Endothelial cell of umbilical vein (primary cell): Measurements from ENCODE around the gene NENF. TPM values are rescaled to one million over a fixed set of nuclear protein-coding genes. Genes with fewer than 3 reads are reported as not detected.

ENCODE experiments used
- BruUV-seq: library from RNA; stranded (reverse); fragments of 400-500 nt; replicated peaks from 2 replicates; lab custom pipeline; 2021; lab: Mats Ljungman, UMichigan
- CTCF ChIA-PET: fragments of 300-600, 350-600 bp; sonication (Branson Sonifier 250); formaldehyde crosslinking; loops from one replicate; lab custom pipeline; 2021; ENCODE audit warnings: antibody characterized with exemption, inconsistent platforms; lab: Charles Lee
- POLR2A ChIA-PET: fragments of 300-600, 350-600 bp; sonication (Branson Sonifier 250); formaldehyde crosslinking; loops from one replicate; lab custom pipeline; 2021; ENCODE audit warnings: antibody characterized with exemption, inconsistent platforms; lab: Charles Lee
- DNase-seq: peaks from one replicate; pipeline ENCODE4 v3.0.0-alpha.2; 2011; ENCODE audit warnings: low read depth, low spot score
- FAIRE-seq: peaks from 2 replicates; lab custom pipeline; 2011; peaks lifted over from hg19 to GRCh38; lab: Jason Lieb, UNC
- H2AFZ ChIP-seq: 2 replicates; pipeline ENCODE4 v1.6.0; 2012; ENCODE audit warnings: low read depth, low read length, control low read depth, inconsistent platforms
- H3K27ac ChIP-seq: 2 replicates; pipeline ENCODE4 v1.5.1; 2011; ENCODE audit warnings: low read depth, mild to moderate bottlenecking, control low read depth, low read length, moderate library complexity; ENCODE audit not compliant: insufficient read depth
- H3K27me3 ChIP-seq, 2 experiments: 2 replicates each; pipeline versions ENCODE4 v1.6.0 to v1.6.1; 2011; ENCODE audit warnings: low read length in 2 of 2, mixed read lengths in 1 of 2; ENCODE audit not compliant: control insufficient read depth in 2 of 2, insufficient read depth in 2 of 2
- H3K36me3 ChIP-seq, 2 experiments: 2 replicates in 1 of 2; 3 replicates in 1 of 2; pipeline ENCODE4 v1.5.1; 2011; ENCODE audit warnings: low read length in 2 of 2, mild to moderate bottlenecking in 1 of 2, moderate library complexity in 1 of 2; ENCODE audit not compliant: control insufficient read depth in 2 of 2, insufficient read depth in 2 of 2; ENCODE audit errors: extremely low read depth in 1 of 2
- H3K4me1 ChIP-seq: 3 replicates; pipeline ENCODE4 v1.5.1; 2011; ENCODE audit warnings: mild to moderate bottlenecking, low read length; ENCODE audit not compliant: control insufficient read depth, insufficient read depth; ENCODE audit errors: extremely low read depth
- H3K4me2 ChIP-seq: 2 replicates; pipeline ENCODE4 v1.6.1; 2011; ENCODE audit warnings: low read length, control low read depth, mixed read lengths; ENCODE audit not compliant: insufficient read depth
- H3K4me3 ChIP-seq, 3 experiments: fragments of 200-600 bp in 1 of 3; sonication (generic), shearing (Covaris generic) in 1 of 3; replicated peaks in 1 of 3; 2 replicates each; pipeline ENCODE4 v1.5.1; 2011 to 2016; ENCODE audit warnings: control low read depth in 3 of 3, low read length in 3 of 3, mild to moderate bottlenecking in 2 of 3, inconsistent platforms in 1 of 3, low read depth in 1 of 3, moderate library complexity in 1 of 3; ENCODE audit not compliant: insufficient read depth in 1 of 3
- H3K79me2 ChIP-seq: 2 replicates; pipeline ENCODE4 v1.6.0; 2012; ENCODE audit warnings: low read length, inconsistent platforms; ENCODE audit not compliant: control insufficient read depth, insufficient read depth
- H3K9ac ChIP-seq: replicated peaks from 2 replicates; pipeline ENCODE3; 2011; ENCODE audit warnings: low read length, control low read depth; ENCODE audit not compliant: insufficient read depth; ENCODE audit errors: extremely low read depth
- H3K9me1 ChIP-seq: replicated peaks from 3 replicates; pipeline ENCODE4 v1.6.0; 2011; ENCODE audit warnings: mild to moderate bottlenecking, low read length; ENCODE audit not compliant: control insufficient read depth, insufficient read depth; ENCODE audit errors: extremely low read depth
- H3K9me3 ChIP-seq: replicated peaks from 2 replicates; pipeline ENCODE4 v1.5.1; 2012; ENCODE audit warnings: low read length, inconsistent platforms; ENCODE audit not compliant: control insufficient read depth, insufficient read depth
- H4K20me1 ChIP-seq: replicated peaks from 2 replicates; pipeline ENCODE3; 2011; ENCODE audit warnings: mild to moderate bottlenecking, low read length; ENCODE audit not compliant: control insufficient read depth, insufficient read depth; ENCODE audit errors: extremely low read depth
- EZH2 ChIP-seq: IDR thresholded peaks from 2 replicates; pipeline ENCODE4 v1.6.1; 2012; ENCODE audit warnings: borderline replicate concordance, low read depth, mild to moderate bottlenecking, moderate library complexity, low read length, inconsistent platforms; ENCODE audit not compliant: severe bottlenecking
- FOS ChIP-seq: IDR thresholded peaks from 2 replicates; pipeline ENCODE4 v1.6.1; 2011; ENCODE audit warnings: mild to moderate bottlenecking, low read length, moderate library complexity, borderline replicate concordance; ENCODE audit not compliant: insufficient read depth
- GATA2 ChIP-seq: IDR thresholded peaks from 2 replicates; pipeline ENCODE4 v1.7.0; 2011; ENCODE audit warnings: low read depth, mild to moderate bottlenecking, moderate library complexity, mixed read lengths, low read length; ENCODE audit not compliant: insufficient read length, insufficient read depth
- JUN ChIP-seq: IDR thresholded peaks from 2 replicates; pipeline ENCODE4 v1.6.1; 2011; ENCODE audit warnings: borderline replicate concordance, low read depth; ENCODE audit not compliant: insufficient read length, insufficient read depth
- MYC ChIP-seq: IDR thresholded peaks from one replicate; pipeline ENCODE4 v1.6.1; 2011; ENCODE audit warnings: mild to moderate bottlenecking, low read depth, low read length
- POLR2A ChIP-seq: IDR thresholded peaks from 2 replicates; pipeline ENCODE4 v1.6.1; 2012; ENCODE audit warnings: low read depth, mild to moderate bottlenecking, control low read depth, low read length
- POLR2AphosphoS5 ChIP-seq: IDR thresholded peaks from 2 replicates; pipeline ENCODE4 v1.6.1; 2012; ENCODE audit warnings: low read depth, mild to moderate bottlenecking, control low read depth, low read length, moderate library complexity; ENCODE audit not compliant: insufficient read depth
- dilution Hi-C: fragments of 300-500 bp; cut with MboI; formaldehyde crosslinking; loops from one replicate; pipeline ENCODE4 v1.15.0; 2019; ENCODE audit warnings: low sequenced_read_pairs; ENCODE audit not compliant: extremely low pct_ligation_motif_present
- intact Hi-C: fragments of 100-400 bp; cut with micrococcal nuclease; formaldehyde crosslinking; loops from one replicate; pipeline ENCODE4 v1.10.0; 2022
- polyA plus RNA-seq, 4 experiments: library from polyadenylated mRNA; depleted of rRNA in 3 of 4; stranded (reverse) in 3 of 4; unstranded in 1 of 4; fragments of >200 nt; gene quantifications; 2 replicates each; pipeline versions ENCODE4 v1.2.1 to v1.2.3, GENCODE V29; 2011 to 2012; ENCODE audit warnings: missing spikeins in 1 of 4
- total RNA-seq: library from RNA; stranded (reverse); gene quantifications from 2 replicates; pipeline ENCODE4 v1.2.3, GENCODE V29; 2021
- TF ChIP-seq, protein P1 (sequence below), 2 donors: IDR thresholded peaks; 1 replicate in 1 of 2; 2 replicates in 1 of 2; pipeline ENCODE4 v1.5.1; 2011; ENCODE audit warnings: low read length in 2 of 2, mild to moderate bottlenecking in 2 of 2, moderate library complexity in 2 of 2, control low read depth in 1 of 2, inconsistent platforms in 1 of 2, low read depth in 1 of 2; ENCODE audit not compliant: insufficient read depth in 1 of 2; ENCODE audit errors: extremely low read depth in 1 of 2
- TF ChIP-seq, protein P2 (sequence below): IDR thresholded peaks from 2 replicates; pipeline ENCODE4 v1.6.1; 2011; ENCODE audit not compliant: insufficient read depth, insufficient read length

NENF gene
- total and polyA plus RNA-seq, 2 donors (not counting 3 experiments of a cell fraction or from before 2014, with no cell fraction given): 19.8 to 23.0 TPM

DNA sequence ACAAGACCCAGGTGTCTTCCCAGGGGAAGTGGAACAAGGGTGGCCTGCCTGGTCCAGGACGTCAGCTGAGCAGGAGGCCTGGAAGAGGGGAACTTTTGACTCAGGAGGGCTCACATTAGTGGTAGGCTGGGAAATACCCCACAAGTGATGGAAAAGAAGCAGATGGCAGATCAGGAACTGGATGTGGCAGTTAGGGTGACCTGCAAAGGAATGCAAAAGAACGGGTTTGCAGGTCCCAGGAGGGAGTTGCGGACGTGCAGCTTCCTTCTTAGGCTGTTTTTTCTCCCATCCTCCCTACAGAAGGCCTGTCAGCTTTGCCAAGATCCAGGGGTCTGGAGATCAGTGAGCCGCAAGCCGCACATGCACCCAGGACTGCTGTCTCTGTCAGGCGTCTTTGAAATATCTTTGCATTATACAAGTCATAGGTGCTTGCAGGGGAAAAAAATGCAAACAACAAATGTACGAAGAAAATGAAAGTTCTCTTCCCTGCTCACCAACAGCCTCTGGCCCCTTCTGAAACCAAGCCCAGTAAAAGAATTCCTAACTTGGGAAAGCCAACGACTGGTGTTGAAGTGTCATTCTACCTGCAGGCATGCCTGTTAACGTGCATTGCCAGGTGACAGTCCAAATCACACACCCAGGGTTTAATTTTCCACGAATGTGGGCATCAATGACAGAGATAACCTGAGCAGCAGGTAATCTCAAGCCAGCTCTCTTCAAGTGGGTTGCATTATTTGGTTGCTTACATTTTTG lies 34.4 kb downstream of the NENF start:
- dilution Hi-C loops: no loop called here
- Histone ChIP-seq H3K27me3 (peaks cover 0 to 4% of the 10 kb centered on the region in 2 experiments), H3K9me1 (no peaks in the 10 kb centered on the region), H4K20me1 (no peaks in the 10 kb centered on the region), H3K4me1 (no peaks in the 10 kb centered on the region), H3K9ac (no peak overlapping the region), H3K79me2 (no peaks in the 10 kb centered on the region), H3K36me3 (no peaks in the 10 kb centered on the region), H3K4me3 (no peak overlapping the region), H3K4me2 (no peak overlapping the region), H2AFZ (no peak overlapping the region), H3K27ac (no peak overlapping the region), H3K9me3 (no peaks in the 10 kb centered on the region)
- BruUV-seq: no TSS peak
- TF ChIP-seq POLR2AphosphoS5 (no peak), POLR2A (no peak), MYC (no peak), FOS (no peak), GATA2 (no peak), JUN (no peak), EZH2 (no peak)
- TF ChIP-seq, protein P1, sequence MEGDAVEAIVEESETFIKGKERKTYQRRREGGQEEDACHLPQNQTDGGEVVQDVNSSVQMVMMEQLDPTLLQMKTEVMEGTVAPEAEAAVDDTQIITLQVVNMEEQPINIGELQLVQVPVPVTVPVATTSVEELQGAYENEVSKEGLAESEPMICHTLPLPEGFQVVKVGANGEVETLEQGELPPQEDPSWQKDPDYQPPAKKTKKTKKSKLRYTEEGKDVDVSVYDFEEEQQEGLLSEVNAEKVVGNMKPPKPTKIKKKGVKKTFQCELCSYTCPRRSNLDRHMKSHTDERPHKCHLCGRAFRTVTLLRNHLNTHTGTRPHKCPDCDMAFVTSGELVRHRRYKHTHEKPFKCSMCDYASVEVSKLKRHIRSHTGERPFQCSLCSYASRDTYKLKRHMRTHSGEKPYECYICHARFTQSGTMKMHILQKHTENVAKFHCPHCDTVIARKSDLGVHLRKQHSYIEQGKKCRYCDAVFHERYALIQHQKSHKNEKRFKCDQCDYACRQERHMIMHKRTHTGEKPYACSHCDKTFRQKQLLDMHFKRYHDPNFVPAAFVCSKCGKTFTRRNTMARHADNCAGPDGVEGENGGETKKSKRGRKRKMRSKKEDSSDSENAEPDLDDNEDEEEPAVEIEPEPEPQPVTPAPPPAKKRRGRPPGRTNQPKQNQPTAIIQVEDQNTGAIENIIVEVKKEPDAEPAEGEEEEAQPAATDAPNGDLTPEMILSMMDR (IDR thresholded peaks at IDR 0.05; ENCODE audit: extremely low read depth in 1 of 2, insufficient read depth in 1 of 2, low read depth in 1 of 2, low read length in 2 of 2): no peak
- TF ChIP-seq, protein P2, sequence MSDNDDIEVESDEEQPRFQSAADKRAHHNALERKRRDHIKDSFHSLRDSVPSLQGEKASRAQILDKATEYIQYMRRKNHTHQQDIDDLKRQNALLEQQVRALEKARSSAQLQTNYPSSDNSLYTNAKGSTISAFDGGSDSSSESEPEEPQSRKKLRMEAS: no peak
- POLR2A ChIA-PET: no interaction called here
- no peak for FAIRE-seq
- CTCF ChIA-PET: interaction anchor here (0.8 to 4.2 kb wide), 4 partner anchors 10 to 397 kb away, joined by 3 to 45 read pairs (median 6); no protein-coding TSS in a partner anchor
- DNase-seq: no peak
- intact Hi-C loops: no loop called here
